Immature natural killer cell (primary cell): ENCODE data around the gene FANCC. TPM values are rescaled to one million over a fixed set of nuclear protein-coding genes. Genes with fewer than 3 reads are reported as not detected.

Experiments
- DNase-seq, 3 donors: peaks; one replicate each; pipeline ENCODE4 v3.0.0; 2022; ENCODE audit warnings: mixed read lengths in 1 of 3
- H3K27ac Mint-ChIP-seq, 6 donors: one replicate each; pipeline ENCODE4 v1.8.0; 2020; ENCODE audit warnings: mixed read lengths in 6 of 6, mild to moderate bottlenecking in 5 of 6, inconsistent platforms in 4 of 6, moderate library complexity in 3 of 6
- H3K27me3 Mint-ChIP-seq, 3 donors: one replicate each; pipeline ENCODE4 v1.8.0; 2020 to 2021; ENCODE audit warnings: low read depth in 3 of 3, mild to moderate bottlenecking in 3 of 3, mixed read lengths in 3 of 3, moderate library complexity in 3 of 3, inconsistent platforms in 1 of 3
- H3K36me3 Mint-ChIP-seq, 3 donors: one replicate each; pipeline ENCODE4 v1.8.0; 2020; ENCODE audit warnings: mixed read lengths in 3 of 3, inconsistent platforms in 2 of 3, mild to moderate bottlenecking in 2 of 3
- H3K4me1 Mint-ChIP-seq, 2 donors: one replicate each; pipeline ENCODE4 v1.8.0; 2020; ENCODE audit warnings: inconsistent platforms in 2 of 2, mild to moderate bottlenecking in 2 of 2, mixed read lengths in 2 of 2, moderate library complexity in 1 of 2
- H3K4me3 Mint-ChIP-seq, 5 donors: one replicate each; pipeline ENCODE4 v1.8.0; 2020; ENCODE audit warnings: mild to moderate bottlenecking in 5 of 5, mixed read lengths in 5 of 5, inconsistent platforms in 3 of 5, moderate library complexity in 3 of 5
- H3K9me3 Mint-ChIP-seq, 6 donors: one replicate each; pipeline ENCODE4 v1.8.0; 2020; ENCODE audit warnings: mild to moderate bottlenecking in 6 of 6, mixed read lengths in 6 of 6, inconsistent platforms in 4 of 6, moderate library complexity in 3 of 6
- polyA plus RNA-seq, 3 donors: library from polyadenylated mRNA; unstranded; fragments of 300-500 nt; fragmentation: Illumina TruSeq; gene quantifications; one replicate each; pipeline ENCODE4 v1.2.3, GENCODE V29; 2021

Gene FANCC
- polyA plus RNA-seq, 3 donors from 2014 or later = 2.4 to 3.4 (median 3.3) TPM

- Mint-ChIP-seq H3K4me3 (no peak overlapping the region), H3K4me1 (no peaks in the 10 kb centered on the region), H3K27ac (no peak overlapping the region), H3K9me3 (no peaks in the 10 kb centered on the region), H3K27me3 (no peaks in the 10 kb centered on the region), H3K36me3 (peaks cover 0 to 19% (median 16%) of the 10 kb centered on the region in 3 donors)
- DNase-seq = no peak
Measured at GRCh38 chr9:95111716-95112115, 205.8 kb downstream of the FANCC start.

- no peaks in the 10 kb centered on the region for H3K9me3 Mint-ChIP-seq
- no peak overlapping the region for H3K4me3 Mint-ChIP-seq
- no peak overlapping the region for H3K27ac Mint-ChIP-seq
- H3K27me3 Mint-ChIP-seq = no peaks in the 10 kb centered on the region
- no peak for DNase-seq
- no peaks in the 10 kb centered on the region for H3K4me1 Mint-ChIP-seq
- peaks cover 0 to 21% (median 17%) of the 10 kb centered on the region in 3 donors for H3K36me3 Mint-ChIP-seq
Measured at GRCh38 chr9:95110921-95111525, 206.5 kb downstream of the FANCC start.

DNA sequence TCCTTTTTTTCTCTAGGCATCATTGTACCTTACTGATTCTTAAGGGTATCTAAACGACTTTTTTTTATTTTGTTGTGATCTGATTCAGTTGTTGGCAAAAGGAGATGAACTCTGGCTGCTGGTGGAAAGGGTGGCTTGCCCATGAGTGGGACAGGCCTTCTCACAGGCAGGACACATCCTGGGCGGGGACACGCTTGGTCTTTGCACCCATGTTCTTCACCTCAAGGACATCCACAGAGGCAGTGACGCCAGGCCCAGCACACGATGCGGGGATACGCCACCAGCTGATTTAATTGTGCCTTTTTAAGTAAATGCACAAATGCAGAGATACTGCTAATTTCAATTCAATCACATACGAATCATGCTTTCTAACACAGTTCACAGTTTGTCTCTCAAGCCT, 208.1 kb downstream of the FANCC start:
- no peaks in the 10 kb centered on the region for H3K27me3 Mint-ChIP-seq
- no peak for DNase-seq
- H3K9me3 Mint-ChIP-seq = no peaks in the 10 kb centered on the region
- H3K4me1 Mint-ChIP-seq = no peaks in the 10 kb centered on the region
- no peak overlapping the region for H3K4me3 Mint-ChIP-seq
- H3K27ac Mint-ChIP-seq = no peak overlapping the region
- peaks cover 0 to 22% (median 22%) of the 10 kb centered on the region in 3 donors for H3K36me3 Mint-ChIP-seq

- no peak for DNase-seq
- Mint-ChIP-seq H3K27me3 (no peaks in the 10 kb centered on the region), H3K27ac (peak overlapping the region in 1 of 6 donors; percentile 2), H3K9me3 (no peaks in the 10 kb centered on the region), H3K4me3 (no peak overlapping the region), H3K4me1 (no peaks in the 10 kb centered on the region), H3K36me3 (peaks cover 0 to 22% (median 22%) of the 10 kb centered on the region in 3 donors)
Measured at GRCh38 chr9:95108777-95109176, 208.7 kb downstream of the FANCC start.

- Mint-ChIP-seq H3K27me3 (no peaks in the 10 kb centered on the region), H3K9me3 (no peaks in the 10 kb centered on the region), H3K27ac (no peak overlapping the region), H3K36me3 (peaks cover 0 to 18% (median 18%) of the 10 kb centered on the region in 3 donors), H3K4me3 (no peak overlapping the region), H3K4me1 (no peaks in the 10 kb centered on the region)
- no peak for DNase-seq
Measured at GRCh38 chr9:95107976-95108375, 209.5 kb downstream of the FANCC start.

- no peak for DNase-seq
- Mint-ChIP-seq H3K4me1 (no peaks in the 10 kb centered on the region), H3K9me3 (no peaks in the 10 kb centered on the region), H3K27ac (peak overlapping the region in 1 of 6 donors; percentile 34), H3K36me3 (peaks cover 0 to 17% (median 15%) of the 10 kb centered on the region in 3 donors), H3K27me3 (no peaks in the 10 kb centered on the region), H3K4me3 (no peak overlapping the region)
Measured at GRCh38 chr9:95107001-95107749, 210.3 kb downstream of the FANCC start.

DNA sequence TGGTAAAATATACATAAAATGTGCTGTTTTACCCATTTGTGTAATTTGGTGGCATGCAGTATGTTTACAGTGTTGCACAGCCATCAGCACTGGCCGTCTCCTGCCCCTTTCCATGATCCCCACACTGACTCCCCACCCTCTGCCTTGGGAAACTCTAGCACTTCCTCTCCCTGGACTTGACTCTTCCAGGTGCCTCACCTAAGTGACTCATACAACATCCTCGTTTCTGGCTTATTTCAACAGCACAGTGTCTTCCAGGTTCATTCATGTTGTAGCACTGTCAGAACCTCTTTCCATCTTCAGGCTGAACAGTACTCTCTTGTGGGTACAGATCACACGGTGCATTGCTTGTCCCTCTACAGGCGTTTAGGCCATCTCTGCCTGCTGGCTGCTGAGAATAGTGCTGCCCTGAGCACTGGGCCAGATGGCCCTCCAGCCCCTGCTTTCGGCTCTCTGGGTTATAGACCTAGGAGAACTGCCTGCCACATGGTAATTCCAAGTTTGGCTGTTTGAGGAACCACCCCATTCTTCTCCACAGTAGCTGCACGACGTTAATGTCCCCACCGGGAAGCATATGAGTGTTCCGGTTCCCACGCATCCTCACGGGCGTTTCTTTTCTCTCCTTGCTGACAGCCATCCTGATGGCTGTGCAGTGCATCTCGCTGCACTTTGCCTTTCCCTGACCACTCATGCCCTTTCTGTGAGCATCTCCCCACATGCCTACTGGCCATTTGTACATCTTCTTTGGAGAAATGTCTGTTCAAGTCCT, 211.8 kb downstream of the FANCC start:
- Mint-ChIP-seq H3K27me3 (no peaks in the 10 kb centered on the region), H3K9me3 (no peaks in the 10 kb centered on the region), H3K4me1 (no peaks in the 10 kb centered on the region), H3K4me3 (no peak overlapping the region), H3K36me3 (peaks cover 0 to 18% (median 15%) of the 10 kb centered on the region in 3 donors), H3K27ac (no peak overlapping the region)
- DNase-seq = no peak

DNA sequence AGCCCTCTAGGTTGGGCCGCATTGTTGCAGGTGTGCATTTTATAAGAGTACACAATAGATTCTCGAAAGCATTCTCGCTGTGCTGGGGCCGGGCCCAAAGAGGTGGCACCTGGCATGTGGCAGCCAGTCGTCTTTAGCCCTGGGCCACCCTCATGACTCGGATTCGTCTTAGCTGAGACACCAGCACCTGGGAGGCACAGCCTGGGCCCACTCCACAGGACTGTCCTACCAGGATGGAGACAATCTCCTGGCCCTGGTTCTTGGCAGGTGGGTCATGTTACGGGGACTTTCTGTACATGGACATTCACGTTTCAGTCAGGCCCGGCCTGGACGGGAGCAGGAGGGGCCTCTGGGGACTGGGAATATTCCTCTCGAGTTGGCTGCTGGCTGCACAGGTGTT, 212.5 kb downstream of the FANCC start:
- no peak for DNase-seq
- H3K4me1 Mint-ChIP-seq = no peaks in the 10 kb centered on the region
- H3K9me3 Mint-ChIP-seq = no peaks in the 10 kb centered on the region
- H3K36me3 Mint-ChIP-seq = peaks cover 0 to 18% (median 15%) of the 10 kb centered on the region in 3 donors
- H3K4me3 Mint-ChIP-seq = no peak overlapping the region
- no peak overlapping the region for H3K27ac Mint-ChIP-seq
- no peaks in the 10 kb centered on the region for H3K27me3 Mint-ChIP-seq

- H3K27me3 Mint-ChIP-seq = no peaks in the 10 kb centered on the region
- DNase-seq = no peak
- H3K9me3 Mint-ChIP-seq = no peaks in the 10 kb centered on the region
- H3K36me3 Mint-ChIP-seq = peaks cover 0 to 18% (median 12%) of the 10 kb centered on the region in 3 donors
- H3K27ac Mint-ChIP-seq = no peak overlapping the region
- H3K4me1 Mint-ChIP-seq = no peaks in the 10 kb centered on the region
- no peak overlapping the region for H3K4me3 Mint-ChIP-seq
Measured at GRCh38 chr9:95104581-95104960, 212.9 kb downstream of the FANCC start.

- H3K27ac Mint-ChIP-seq = no peak overlapping the region
- no peaks in the 10 kb centered on the region for H3K27me3 Mint-ChIP-seq
- no peak overlapping the region for H3K4me3 Mint-ChIP-seq
- no peak for DNase-seq
- H3K9me3 Mint-ChIP-seq = no peaks in the 10 kb centered on the region
- H3K36me3 Mint-ChIP-seq = peaks cover 0 to 19% (median 11%) of the 10 kb centered on the region in 3 donors
- no peaks in the 10 kb centered on the region for H3K4me1 Mint-ChIP-seq
Measured at GRCh38 chr9:95103871-95104580, 213.5 kb downstream of the FANCC start.

- H3K4me3 Mint-ChIP-seq = no peak overlapping the region
- H3K9me3 Mint-ChIP-seq = no peaks in the 10 kb centered on the region
- no peaks in the 10 kb centered on the region for H3K4me1 Mint-ChIP-seq
- DNase-seq = no peak
- H3K36me3 Mint-ChIP-seq = peaks cover 0 to 20% (median 11%) of the 10 kb centered on the region in 3 donors
- H3K27ac Mint-ChIP-seq = no peak overlapping the region
- no peaks in the 10 kb centered on the region for H3K27me3 Mint-ChIP-seq
Measured at GRCh38 chr9:95103281-95103771, 214.2 kb downstream of the FANCC start.

- Mint-ChIP-seq H3K4me3 (no peak overlapping the region), H3K36me3 (peaks cover 0 to 18% (median 11%) of the 10 kb centered on the region in 3 donors), H3K4me1 (no peaks in the 10 kb centered on the region), H3K27ac (no peak overlapping the region), H3K9me3 (no peaks in the 10 kb centered on the region), H3K27me3 (no peaks in the 10 kb centered on the region)
- DNase-seq = no peak
Measured at GRCh38 chr9:95102572-95102971, 214.9 kb downstream of the FANCC start.

DNA sequence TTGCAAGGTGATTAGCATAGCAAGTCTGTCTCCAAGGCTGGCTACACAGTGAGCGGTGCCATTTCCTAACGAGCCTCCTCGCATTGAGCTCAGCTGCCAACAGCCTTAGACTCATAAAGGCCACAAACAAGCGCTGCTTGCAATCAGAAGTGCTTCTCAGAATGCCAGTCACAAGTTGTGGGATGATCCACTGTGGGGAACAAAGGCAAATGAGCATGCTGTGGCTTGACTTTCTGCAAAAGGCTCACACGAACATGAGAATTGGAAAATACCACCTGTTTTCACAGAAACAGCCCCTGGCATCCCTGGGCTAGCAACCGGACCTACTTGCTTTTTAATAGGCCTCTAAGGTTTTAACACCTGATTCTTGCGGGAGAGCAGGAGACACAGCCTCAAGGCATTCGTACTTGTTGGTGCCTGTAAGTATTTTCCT, 215.5 kb downstream of the FANCC start:
- H3K27ac Mint-ChIP-seq = no peak overlapping the region
- H3K27me3 Mint-ChIP-seq = no peaks in the 10 kb centered on the region
- H3K4me1 Mint-ChIP-seq = no peaks in the 10 kb centered on the region
- peaks cover 0 to 18% (median 10%) of the 10 kb centered on the region in 3 donors for H3K36me3 Mint-ChIP-seq
- H3K9me3 Mint-ChIP-seq = no peaks in the 10 kb centered on the region
- no peak overlapping the region for H3K4me3 Mint-ChIP-seq
- DNase-seq = no peak
